Stimulated activated CD4-positive, alpha-beta T cell treated with anti-CD3 and anti-CD28 coated beads, Interleukin-12 subunit alpha, Interleukin-12 subunit beta, amount 100 ng/mL, for 4 hours (primary cell): Measurements from ENCODE around the gene KDM8.
"Not testable (repeated sequence)": the region's sequence is repeated elsewhere in the genome, so short reads cannot be mapped to it uniquely, and the experiment has no call there.

Experiments used
- DNase-seq: peaks from one replicate; pipeline ENCODE4 v3.0.0-alpha.2; 2020

The KDM8 gene

DNA sequence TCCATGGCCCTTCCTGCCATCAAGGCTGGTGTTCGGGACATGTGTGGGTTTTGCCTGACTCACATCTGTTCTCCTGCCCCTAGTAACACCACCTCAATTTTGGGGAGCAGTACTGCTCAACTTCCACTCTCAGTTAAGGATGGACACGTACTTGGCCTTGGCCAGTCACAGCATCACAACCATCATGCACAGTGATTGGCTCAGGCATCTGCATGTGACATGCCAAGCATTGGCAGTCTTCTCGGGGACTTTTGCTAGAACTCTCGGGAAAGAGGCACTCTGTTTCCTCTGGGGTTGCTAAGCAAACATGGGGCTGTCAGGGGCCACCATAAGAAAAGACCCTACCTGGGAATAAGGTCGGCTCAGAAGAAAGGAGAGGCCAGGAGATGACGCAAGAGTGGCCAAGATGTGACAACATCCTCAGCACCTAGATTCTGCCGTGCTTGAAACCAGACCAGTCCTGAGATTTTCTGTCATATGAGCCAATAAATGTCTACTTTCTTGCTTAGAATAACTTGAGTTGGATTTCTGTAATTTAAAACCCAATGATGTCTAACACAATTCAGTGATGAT is 11.9 kb upstream of the KDM8 start:
- DNase-seq, result no peak

DNA sequence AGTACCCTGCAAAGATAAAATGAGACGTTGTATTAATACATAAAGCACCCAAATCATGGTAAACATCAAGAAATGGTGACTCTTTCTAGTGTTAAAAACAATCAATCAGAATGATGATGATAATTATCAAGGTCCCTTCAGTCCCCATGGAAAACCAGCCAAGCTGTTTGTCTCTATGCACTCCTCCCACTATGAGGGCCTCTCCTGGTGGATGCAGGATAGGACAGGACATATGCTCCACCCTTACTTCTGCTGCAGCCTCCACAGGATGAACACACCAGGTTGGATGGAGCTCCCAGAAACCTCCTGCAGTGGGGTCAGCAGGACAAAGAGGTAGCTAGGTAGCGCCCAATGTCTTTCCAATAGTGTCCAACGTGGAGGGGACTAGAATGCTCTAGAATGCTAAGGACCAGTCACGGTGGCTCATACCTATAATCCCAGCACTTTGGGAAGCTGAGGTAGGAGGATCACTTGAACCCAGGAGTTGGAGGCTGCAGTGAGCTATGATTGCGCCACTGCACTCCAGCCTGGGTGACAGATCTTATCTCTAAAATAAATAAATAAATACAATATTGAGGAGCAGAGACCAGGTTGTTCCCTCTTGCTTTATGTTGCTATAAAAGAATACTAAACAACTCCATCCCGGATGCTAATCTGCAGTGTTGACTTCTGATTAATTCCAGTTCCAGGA is 9.9 kb upstream of the KDM8 start:
- no peak for DNase-seq

DNA sequence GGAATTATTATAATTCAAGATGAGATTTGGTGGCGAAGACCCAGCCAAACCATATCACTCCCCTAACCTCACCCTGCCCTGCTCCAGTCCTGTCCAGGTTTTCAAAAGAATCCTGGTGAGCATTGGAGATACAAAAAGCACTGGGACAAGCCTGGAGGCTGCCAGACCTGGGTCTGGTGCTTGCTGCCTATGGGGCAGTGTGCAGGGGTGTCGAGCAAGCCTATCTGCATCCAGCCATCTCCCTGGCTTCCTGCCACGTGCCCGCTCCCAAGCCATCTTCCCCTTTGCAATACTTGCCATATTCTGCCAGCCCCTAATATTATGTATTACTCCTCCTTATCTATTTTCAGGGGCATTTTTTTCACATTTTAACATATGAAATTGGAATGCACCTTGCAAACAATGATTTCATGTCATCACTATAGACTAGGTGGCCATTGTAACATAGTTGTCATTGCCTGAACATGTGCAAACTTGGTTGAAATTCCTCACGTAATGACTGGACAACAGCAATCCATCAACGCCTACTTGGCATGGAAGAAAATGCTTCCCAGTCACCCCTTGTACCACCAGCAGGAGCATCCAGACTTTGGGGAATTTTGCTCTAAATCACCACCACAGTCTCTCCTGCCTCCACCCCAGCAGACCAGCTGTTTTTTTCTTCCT is 8.1 kb upstream of the KDM8 start:
- no peak for DNase-seq

DNA sequence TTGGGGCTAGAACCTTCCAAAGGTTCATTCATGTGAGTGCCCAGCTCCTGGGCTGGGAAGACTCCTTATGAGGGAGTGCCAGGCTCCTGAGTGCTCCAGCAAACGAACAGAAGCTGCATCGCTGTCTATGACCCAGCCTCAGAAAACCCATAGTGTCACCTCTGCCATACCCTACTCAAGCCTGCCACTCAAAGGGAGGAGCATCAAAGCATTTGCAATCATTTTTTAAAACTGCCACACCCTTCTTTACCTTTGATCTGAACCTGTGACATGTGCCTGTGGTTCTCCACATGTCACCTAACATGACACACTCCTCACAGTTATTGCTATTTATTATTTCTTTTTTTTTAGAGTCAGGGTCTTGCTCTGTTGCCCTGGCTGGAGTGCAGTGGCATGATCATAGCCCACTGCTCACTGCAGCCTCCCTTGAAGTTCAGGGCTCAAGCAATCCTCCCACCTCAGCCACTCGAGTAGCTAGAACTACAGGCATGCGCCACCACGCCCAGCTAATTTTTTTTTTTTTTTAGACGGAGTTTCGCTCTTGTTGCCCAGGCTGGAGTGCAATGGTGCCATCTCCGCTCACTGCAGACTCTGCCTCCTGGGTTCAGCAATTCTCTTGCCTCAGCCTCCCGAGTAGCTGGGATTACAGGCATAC is 7.3 kb upstream of the KDM8 start:
- DNase-seq, result no peak

DNA sequence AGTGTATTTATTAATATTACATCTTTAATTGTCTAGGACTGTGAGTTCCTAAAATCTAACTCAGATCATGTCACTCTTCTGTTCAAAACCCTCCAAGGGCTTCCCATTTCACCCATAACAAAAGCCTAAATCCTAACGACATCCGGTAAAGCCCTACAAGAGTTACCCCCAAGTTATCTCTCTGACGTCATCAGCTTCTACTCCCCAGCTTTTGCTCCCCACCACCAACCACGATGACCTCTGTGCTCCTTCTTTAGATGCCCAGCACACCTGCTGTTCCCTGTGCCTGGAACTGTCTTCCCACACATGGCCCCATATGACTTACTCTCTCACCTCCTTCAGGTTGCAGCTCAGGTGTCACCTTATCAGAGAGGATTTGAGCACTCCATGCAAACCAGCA is 6.3 kb upstream of the KDM8 start:
- no peak for DNase-seq

DNA sequence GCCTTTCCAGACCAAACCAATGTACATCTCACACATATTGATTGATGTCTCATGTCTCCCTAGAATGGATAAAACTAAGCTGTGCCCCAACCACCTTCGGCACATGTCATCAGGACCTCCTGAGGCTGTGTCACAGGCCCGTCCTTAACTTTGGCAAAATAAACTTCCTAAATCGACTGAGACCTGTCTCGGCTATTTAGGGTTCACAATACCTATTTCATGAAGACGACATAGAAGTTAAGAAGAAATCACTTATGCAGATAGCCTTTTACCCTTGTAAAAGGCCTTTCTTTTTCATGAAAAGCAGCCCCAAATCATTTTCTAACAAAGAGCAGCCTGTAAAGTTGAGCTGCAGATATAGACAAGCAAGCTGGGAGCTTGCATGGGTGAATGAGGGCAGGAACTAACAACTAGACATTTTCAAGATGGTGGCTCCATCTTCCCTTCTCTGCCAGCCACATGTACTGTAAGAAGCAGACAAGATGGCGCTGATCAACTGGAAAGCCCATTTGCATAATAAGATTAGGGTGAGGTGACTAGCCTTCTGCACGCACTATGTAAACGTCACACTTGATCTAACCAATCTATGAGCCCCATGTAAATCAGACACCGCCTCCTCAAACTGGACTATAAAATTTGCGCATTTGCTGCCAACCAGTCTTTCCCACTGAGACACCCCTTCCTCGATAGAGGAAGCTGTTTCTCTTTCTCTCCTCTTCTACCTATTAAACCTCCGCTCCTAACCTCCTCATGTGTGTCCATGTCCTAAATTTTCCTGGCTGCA is 4.7 kb upstream of the KDM8 start:
- DNase-seq, result no peak

DNA sequence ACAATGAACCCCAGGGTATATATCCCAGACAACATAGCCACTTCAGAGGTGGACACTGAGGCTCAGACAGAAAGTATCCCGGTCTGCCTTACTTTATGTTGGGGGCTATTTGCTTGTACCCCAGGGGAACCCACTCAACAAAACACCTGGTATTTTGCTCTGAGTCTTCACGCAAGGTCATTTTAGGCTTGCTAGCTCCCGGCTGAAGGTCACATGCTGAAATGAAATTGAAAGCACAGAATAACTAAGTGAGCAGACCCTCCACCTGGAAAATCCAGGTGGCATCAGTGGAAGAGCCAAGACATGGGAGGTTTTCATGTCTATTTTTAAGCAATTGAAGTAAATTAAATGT is 4.1 kb upstream of the KDM8 start:
- no peak for DNase-seq

DNA sequence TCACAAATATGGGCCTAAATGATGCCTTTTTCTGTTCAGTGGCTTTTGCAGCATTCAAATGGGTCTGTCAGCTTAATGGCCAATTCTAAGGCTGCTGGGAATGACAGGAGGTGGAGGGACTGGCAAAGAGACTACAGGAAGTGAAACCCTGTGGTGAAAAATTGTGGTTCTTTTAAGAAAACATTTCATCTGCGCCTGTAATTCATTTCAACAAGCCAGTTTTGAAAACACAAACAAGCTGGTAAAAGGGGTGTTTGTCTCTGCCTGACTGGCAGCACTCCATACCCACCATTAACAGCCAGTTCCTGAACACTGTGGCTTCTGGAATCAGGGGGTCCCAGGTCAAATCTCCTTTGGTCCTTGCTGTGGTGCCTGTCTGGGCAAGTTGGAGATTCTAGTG is 3.6 kb upstream of the KDM8 start:
- DNase-seq, result no peak

DNA sequence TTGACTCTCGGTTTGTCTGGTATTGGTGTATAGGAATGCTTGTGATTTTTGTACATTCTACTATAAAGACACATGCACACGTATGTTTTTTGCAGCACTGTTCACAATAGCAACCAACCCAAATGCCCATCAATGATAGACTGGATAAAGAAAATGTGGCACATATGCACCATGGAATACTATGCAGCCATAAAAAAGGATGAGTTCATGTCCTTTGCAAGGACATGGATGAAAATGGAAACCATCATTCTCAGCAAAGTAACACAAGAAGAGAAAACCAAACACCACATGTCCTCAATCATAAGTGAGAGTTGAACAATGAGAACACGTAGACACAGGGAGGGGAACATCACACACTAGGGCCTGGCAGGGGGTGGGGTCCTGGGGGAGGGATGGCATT is 2.4 kb upstream of the KDM8 start:
- DNase-seq, result not testable (repeated sequence)

DNA sequence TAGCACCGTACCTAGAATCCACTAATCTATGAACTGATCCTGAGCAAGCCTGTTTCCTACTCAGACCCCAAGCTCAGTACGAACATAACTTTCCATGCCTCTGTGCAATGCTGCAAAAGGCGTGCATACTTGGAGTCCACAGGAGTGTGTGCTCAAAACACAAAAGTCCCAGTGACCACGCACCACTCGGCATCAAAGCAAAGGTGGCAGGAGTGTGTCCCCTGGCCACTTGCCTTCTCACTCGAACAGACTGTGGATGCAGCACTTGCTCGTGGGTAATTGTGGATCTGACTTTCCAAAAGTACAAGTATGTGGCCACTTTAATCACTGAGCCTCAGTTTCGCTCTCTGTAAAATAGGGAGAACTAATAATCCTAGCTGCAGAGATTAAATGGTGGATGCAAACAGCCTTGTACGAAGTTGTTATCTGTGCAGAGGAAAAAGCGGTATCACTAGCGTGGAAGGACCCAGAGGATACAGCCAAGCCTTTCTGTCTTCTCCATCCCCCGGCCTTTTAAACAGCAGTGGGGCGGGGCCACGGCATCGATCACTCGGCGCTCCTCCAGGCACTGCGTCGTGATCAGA is 311 bp upstream of the KDM8 start:
- peak; percentile 87 for DNase-seq

DNA sequence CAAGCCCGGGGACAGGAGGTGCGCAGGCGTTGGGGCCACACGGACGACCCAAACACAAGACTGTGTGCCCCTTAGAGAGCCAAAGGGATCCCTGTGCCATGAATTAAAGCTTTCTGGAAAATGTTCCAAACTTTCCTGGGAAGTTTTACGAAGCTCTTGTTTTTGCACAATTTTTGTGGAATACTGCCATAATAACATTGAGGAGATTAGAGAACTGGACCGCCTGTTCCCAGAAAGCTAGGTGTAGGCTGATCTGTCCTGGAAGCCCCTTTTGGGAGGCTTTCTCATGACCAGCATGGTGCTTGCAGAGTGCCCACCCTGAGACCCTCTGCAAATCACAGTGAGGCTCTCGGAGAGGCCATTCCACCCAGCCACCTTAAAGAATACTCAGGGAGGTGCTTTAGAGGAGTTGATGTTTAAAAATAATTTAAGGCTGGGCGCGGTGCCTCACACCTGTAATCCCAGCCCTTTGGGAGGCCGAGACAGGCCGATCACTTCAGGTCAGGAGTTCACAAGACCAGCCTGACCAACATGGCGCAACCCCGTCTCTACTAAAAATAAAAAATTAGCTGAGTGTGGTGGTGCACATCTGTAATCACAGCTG is 1.1 kb downstream of the KDM8 start:
- no peak for DNase-seq

DNA sequence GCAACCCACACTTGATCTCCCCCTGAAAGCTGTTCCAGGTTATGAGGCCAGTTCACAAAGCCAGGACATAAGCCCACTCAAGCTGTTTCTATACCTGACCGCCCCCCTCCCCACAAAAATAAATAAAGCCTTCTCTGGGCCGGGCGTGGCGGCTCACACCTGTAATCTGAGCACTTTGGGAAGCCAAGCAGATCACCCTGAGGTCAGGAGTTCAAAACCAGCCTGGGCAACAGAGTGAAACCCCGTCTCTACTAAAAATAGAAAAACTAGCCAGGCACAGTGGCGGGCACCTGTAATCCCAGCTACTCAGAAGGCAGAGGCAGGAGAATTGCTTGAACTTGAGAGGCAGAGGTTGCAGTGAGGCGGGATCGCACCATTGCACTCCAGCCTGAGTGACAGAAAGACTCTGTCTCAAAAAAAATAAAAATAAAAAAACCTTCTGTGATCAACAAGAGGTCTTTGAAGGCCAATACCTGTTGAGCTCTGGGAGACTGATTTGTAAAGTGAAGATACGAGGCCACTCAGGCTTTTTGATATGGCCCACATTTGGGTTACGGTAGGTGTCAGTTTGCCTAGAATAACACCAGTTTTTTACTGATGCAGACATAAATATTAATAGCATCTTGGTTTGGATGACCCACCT is 2.2 kb downstream of the KDM8 start:
- DNase-seq, result no peak

DNA sequence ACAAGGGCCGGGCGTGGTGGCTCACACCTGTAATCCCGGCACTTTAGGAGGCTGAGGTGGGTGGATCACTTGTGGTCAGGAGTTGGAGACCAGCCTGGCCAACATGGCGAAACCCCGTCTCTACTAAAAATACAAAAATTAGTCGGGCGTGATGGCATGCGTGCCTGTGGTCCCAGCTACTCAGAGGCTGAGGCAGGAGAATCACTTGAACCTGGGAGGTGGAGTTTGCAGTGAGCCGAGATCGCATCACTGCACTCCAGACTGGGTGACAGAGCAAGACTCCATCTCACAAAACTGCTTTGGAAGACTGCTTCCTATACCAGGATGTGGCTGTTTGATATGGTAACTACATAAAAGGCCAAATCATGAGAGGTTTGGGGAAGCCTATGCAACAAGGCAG is 3.8 kb downstream of the KDM8 start:
- DNase-seq, result not testable (repeated sequence)

DNA sequence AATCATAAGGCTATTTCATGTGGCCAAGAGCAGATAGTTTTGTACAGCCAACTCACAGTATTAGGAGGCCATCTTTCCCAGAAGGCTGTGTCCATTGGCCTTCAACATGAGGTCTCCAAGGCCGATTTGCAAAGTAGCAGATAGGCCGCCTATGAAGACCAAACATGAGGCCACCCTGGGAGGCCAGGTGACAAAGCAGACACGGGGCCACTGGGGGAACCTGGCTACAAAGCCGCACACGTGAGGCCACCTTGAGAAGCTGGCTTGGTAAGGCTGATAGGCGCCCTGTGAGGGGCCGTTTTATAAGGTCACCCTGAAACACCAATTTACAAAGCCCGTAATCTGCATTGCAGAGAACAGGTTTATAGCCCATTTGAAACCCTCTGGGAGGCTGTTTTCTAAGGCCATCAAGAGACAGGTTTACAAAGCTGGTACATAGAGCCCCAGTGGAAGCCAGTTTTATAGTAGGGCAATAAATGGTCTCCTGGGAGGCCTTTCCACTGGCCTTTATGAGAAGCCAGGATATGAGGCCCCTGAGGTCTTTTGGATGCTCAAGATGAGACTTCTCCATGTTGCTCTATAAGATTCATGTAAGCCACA is 4.9 kb downstream of the KDM8 start:
- no peak for DNase-seq

DNA sequence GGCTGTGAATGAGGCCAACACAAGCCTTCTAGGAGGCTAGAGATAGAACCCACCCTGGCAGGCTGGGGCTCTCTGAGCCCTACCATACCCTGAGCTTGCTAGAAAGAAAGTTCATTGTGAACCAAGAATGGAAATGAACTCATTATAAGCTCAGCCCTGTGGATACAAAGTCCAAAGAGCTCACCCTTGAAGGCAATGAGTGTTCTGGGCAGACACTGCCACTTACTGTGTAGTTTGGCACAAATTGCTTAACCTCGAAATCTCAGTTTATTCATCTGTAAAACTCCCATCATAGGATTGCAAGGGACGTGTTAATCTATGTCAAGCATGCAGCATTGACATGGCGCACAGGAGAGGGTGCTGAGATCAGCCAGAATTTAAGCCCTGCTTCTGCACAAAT is 5.5 kb downstream of the KDM8 start:
- DNase-seq, result no peak

DNA sequence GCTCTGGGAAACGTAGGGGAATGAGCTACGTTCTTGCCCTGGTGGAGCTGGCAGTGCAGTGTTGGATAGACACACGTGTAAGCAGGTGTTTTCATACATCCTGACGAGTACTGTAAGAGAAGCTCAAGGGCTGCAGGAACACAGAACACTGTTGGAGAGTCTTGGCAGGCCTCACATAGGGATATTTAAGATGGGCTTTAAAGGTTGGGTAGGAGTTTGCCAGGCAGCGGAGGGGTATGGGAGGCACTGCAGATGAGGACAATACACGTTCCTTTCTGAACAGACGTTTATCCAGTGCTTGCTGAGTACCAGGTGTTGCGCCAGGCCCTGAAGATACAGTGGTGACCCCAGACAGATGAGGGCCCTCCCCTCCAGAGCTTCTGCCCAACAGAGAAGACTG is 6.3 kb downstream of the KDM8 start:
- DNase-seq, result no peak

DNA sequence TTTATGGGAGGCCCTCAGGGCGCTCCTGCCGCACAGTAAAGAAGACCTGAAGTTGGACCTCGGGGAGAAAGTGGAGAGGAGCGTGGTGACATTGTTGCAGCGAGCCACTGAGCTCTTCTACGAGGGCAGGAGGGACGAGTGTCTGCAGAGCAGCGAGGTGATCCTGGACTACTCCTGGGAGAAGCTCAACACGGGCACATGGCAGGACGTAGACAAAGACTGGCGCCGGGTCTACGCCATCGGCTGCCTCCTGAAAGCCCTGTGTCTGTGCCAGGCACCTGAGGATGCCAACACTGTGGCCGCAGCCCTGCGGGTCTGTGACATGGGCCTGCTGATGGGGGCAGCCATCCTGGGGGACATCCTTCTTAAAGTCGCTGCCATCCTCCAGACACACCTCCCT is 6.8 kb downstream of the KDM8 start:
- DNase-seq, result no peak

DNA sequence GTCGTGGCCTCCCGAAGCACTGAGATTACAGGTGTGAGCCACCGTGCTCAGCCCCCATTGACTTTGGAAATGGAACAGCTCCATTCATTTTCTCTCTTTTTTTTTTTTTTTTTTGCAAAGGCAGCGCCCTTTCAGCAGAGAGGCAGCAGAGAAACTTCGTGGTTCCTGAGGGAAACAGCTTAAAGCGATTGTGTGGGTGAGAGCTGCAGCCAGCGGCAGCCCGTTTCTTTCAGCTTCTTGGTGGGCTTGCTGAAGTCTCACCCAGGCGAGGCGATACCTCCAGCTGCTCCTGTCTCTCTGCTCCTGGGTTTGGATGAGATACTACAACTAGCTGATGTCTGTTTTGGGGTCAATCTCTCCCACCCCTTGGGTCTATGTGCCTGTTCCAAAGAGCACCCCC is 7.7 kb downstream of the KDM8 start:
- no peak for DNase-seq

DNA sequence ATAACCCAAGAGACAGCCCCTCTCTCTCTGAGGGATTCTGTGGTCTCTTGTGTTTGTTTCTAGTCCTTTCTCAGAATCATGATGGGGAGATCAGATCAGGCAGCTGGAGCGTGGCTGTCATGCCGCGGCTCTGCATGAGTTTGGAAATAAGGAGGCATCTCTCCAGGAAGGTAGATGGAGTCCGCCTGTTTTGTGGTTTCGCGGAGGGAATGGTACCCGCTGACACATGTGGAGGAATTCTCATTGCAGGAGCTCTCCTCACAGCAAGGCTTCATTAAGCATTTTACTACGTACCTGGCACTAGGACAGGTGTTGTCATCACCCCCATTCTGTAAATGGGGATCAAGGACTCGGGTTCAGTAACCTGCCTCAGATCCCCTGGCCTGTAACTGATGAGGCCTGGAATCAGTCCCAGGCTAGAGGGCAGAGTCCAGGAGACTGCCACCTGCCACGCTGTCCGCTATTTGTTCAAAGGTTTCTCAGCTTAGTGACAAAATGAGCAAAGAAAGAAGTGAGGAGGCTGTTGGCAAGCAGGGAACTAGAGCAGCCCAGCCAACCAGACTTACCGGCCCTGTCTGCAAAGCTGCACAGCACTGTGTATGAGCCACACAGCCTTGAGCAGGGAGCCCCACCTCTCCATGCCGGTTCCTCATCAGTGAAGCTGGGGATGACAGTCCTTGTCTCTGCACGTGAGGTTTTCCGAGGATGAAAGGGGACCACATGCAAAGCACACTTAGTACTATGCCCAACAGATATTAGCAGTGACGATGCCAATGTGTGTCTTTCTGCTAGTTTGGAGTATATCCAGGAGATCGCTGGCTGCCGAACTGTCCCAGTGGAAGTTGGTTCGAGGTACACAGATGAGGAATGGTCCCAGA is 11.0 kb downstream of the KDM8 start:
- no peak for DNase-seq

DNA sequence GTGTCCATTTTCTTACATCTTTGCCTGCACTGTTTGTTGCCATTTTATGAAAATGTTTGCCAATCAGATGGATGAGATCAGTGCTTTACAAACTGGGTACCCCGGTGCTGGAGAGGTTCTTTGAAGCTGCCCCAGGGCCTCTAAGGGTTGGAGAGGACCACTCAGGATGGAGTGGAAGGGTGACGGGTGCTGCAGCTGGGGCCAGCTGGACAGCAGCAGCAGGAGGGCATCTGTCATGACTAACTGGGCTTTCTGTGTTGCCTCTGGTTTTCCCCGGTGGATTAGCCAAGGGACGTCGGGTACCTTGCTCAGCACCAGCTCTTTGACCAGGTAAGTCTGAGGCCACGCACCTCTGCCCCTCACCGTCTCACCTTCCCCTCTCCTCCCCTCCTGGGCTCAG is 12.3 kb downstream of the KDM8 start:
- no peak for DNase-seq
